Tibial nerve (tissue), 4 donors: ENCODE results near the gene TMTC1. TPM values are rescaled to one million over a fixed set of nuclear protein-coding genes. Genes with fewer than 3 reads are reported as not detected.

Experiments used
- DNase-seq, 2 donors: peaks; one replicate each; pipeline ENCODE4 v3.0.0-alpha.2; 2019; ENCODE audit warnings: low spot score in 2 of 2
- H3K27ac ChIP-seq, 4 donors: fragments of 200-600 bp; sonication (generic) in 3 of 4; one replicate each; pipeline ENCODE4 v1.5.1; 2017 to 2019; ENCODE audit warnings: mild to moderate bottlenecking in 1 of 4
- H3K27me3 ChIP-seq, 2 donors: fragments of 200-600 bp; sonication (generic) in 1 of 2; one replicate each; pipeline versions ENCODE4 v1.5.1 to v1.6.0; 2017 to 2019
- H3K36me3 ChIP-seq, 3 donors: fragments of 200-600 bp; sonication (generic); one replicate each; pipeline ENCODE4 v1.5.1; 2018 to 2019
- H3K4me1 ChIP-seq, 4 donors: fragments of 200-600 bp; sonication (generic) in 3 of 4; one replicate each; pipeline ENCODE4 v1.5.1; 2017 to 2019
- H3K4me3 ChIP-seq, 4 donors: fragments of 200-600 bp; sonication (generic) in 3 of 4; one replicate each; pipeline ENCODE4 v1.5.1; 2017 to 2019; ENCODE audit warnings: mild to moderate bottlenecking in 1 of 4, moderate library complexity in 1 of 4
- H3K9me3 ChIP-seq, 4 donors: fragments of 200-600 bp; sonication (generic) in 3 of 4; one replicate each; pipeline ENCODE4 v1.5.1; 2017 to 2019
- EP300 ChIP-seq, 2 donors: sonication (generic); formaldehyde crosslinking; IDR thresholded peaks; one replicate each; pipeline ENCODE4 v1.6.1; 2017; ENCODE audit warnings: antibody characterized with exemption in 2 of 2, mild to moderate bottlenecking in 1 of 2
- POLR2A ChIP-seq, 2 donors: fragments of 450-650 bp; IDR thresholded peaks; one replicate each; pipeline ENCODE4 v1.6.1; 2017; ENCODE audit warnings: antibody characterized with exemption in 2 of 2, mild to moderate bottlenecking in 2 of 2, moderate library complexity in 2 of 2
- WGBS, 2 donors: methylation state at CpG; one replicate each; pipeline ENCODE4 v1.1.5; 2018; 5-methylcytosine and 5-hydroxymethylcytosine counted together
- total RNA-seq, 4 donors: library from RNA; depleted of rRNA; stranded (reverse); fragments of >200 nt; gene quantifications; one replicate each; pipeline ENCODE4 v1.1.0, GENCODE V29; 2016
- TF ChIP-seq, protein P1 (sequence below), 5 experiments: fragments of 200-600 bp in 3 of 5; fragments of 450-650 bp in 2 of 5; sonication (generic) in 3 of 5; IDR thresholded peaks; one replicate each; pipeline ENCODE4 v1.5.1; 2016 to 2019; ENCODE audit warnings: antibody characterized with exemption in 5 of 5, mild to moderate bottlenecking in 3 of 5, moderate library complexity in 2 of 5

Gene TMTC1
- total RNA-seq, 4 donors from 2014 or later = 111 to 207 (median 144) TPM

DNA sequence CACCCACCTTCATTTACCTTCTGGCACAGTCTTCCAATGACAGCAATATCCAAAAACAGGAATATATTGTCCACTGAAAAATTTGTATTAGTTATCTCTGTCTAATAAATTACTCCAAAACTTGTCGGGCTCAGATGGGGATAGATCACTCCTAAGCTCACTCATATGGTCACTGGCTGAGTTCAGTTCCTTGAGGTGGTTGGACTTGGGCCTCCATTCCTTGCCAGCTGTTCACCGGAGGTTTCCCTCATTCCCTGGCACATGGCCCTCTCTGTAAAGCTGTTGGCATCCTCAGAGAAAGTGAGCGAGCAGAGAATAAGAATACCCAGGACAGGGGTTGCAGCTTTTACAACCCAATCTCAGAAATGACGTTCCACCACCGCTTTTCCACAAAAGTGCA lies 81.5 kb downstream of the TMTC1 start:
- H3K4me3 ChIP-seq = no peak overlapping the region
- no peaks in the 10 kb centered on the region for H3K36me3 ChIP-seq
- no peak for DNase-seq
- WGBS, 2 donors = 88 to 96% methylated on average over 5 of the region's 5 CpGs
- peaks cover 0 to 2% (median 0%) of the 10 kb centered on the region in 4 donors for H3K4me1 ChIP-seq
- H3K27ac ChIP-seq = no peak overlapping the region
- no peaks in the 10 kb centered on the region for H3K27me3 ChIP-seq
- no peaks in the 10 kb centered on the region for H3K9me3 ChIP-seq
- TF ChIP-seq, protein P1, sequence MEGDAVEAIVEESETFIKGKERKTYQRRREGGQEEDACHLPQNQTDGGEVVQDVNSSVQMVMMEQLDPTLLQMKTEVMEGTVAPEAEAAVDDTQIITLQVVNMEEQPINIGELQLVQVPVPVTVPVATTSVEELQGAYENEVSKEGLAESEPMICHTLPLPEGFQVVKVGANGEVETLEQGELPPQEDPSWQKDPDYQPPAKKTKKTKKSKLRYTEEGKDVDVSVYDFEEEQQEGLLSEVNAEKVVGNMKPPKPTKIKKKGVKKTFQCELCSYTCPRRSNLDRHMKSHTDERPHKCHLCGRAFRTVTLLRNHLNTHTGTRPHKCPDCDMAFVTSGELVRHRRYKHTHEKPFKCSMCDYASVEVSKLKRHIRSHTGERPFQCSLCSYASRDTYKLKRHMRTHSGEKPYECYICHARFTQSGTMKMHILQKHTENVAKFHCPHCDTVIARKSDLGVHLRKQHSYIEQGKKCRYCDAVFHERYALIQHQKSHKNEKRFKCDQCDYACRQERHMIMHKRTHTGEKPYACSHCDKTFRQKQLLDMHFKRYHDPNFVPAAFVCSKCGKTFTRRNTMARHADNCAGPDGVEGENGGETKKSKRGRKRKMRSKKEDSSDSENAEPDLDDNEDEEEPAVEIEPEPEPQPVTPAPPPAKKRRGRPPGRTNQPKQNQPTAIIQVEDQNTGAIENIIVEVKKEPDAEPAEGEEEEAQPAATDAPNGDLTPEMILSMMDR (IDR thresholded peaks at IDR 0.05) = no peak
- no peak for TF ChIP-seq EP300 (IDR thresholded peaks at IDR 0.05)
- no peak for TF ChIP-seq POLR2A (IDR thresholded peaks at IDR 0.05)

GRCh38 chr12:29700761-29701481 lies 82.8 kb downstream of the TMTC1 start:
- H3K36me3 ChIP-seq = no peaks in the 10 kb centered on the region
- no peak overlapping the region for H3K4me3 ChIP-seq
- 45 to 47% methylated on average over 6 of the region's 6 CpGs for WGBS, 2 donors
- TF ChIP-seq EP300 (IDR thresholded peaks at IDR 0.05) (no peak), POLR2A (IDR thresholded peaks at IDR 0.05) (no peak)
- TF ChIP-seq, protein P1 (IDR thresholded peaks at IDR 0.05) = no peak
- H3K27ac ChIP-seq = no peak overlapping the region
- no peak for DNase-seq
- no peaks in the 10 kb centered on the region for H3K27me3 ChIP-seq
- H3K4me1 ChIP-seq = no peaks in the 10 kb centered on the region
- no peaks in the 10 kb centered on the region for H3K9me3 ChIP-seq

DNA sequence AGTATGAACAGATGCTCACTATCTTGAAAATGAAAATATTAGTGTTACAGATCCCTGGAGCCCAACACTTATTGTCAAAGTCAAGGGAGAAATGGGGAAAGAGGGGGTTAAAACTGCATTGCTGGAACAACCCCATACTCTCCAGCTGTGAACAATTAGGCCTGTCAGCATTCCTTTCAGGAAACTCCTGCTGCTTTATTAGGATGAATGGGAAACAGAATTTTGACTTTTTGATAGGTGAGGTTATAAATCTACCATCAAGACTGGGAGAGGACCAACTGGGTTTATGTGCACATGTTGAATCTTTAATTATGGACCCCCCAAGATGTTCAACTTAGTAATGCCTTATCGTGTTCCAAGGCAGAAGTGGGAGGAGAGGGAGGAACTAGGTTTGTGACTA lies 85.0 kb downstream of the TMTC1 start:
- WGBS, 2 donors = 10 to 30% methylated on average over 1 of the region's 1 CpG
- DNase-seq = no peak

GRCh38 chr12:29695800-29696199 lies 87.9 kb downstream of the TMTC1 start:
- Histone ChIP-seq H3K36me3 (no peaks in the 10 kb centered on the region), H3K4me3 (no peak overlapping the region), H3K4me1 (no peaks in the 10 kb centered on the region), H3K9me3 (no peaks in the 10 kb centered on the region), H3K27ac (no peak overlapping the region), H3K27me3 (no peaks in the 10 kb centered on the region)
- 76 to 77% methylated on average over 3 of the region's 3 CpGs for WGBS, 2 donors
- TF ChIP-seq EP300 (IDR thresholded peaks at IDR 0.05) (no peak), POLR2A (IDR thresholded peaks at IDR 0.05) (no peak)
- TF ChIP-seq, protein P1 (IDR thresholded peaks at IDR 0.05) = no peak
- DNase-seq = no peak

More for the DNA sequence above, 85.0 kb downstream of the TMTC1 start:
- Histone ChIP-seq H3K36me3 (no peaks in the 10 kb centered on the region), H3K4me1 (no peaks in the 10 kb centered on the region), H3K27ac (no peak overlapping the region), H3K27me3 (no peaks in the 10 kb centered on the region), H3K9me3 (no peaks in the 10 kb centered on the region), H3K4me3 (no peak overlapping the region)
- TF ChIP-seq, protein P1 (IDR thresholded peaks at IDR 0.05) = no peak
- TF ChIP-seq POLR2A (IDR thresholded peaks at IDR 0.05) = no peak
- no peak for TF ChIP-seq EP300 (IDR thresholded peaks at IDR 0.05)

DNA sequence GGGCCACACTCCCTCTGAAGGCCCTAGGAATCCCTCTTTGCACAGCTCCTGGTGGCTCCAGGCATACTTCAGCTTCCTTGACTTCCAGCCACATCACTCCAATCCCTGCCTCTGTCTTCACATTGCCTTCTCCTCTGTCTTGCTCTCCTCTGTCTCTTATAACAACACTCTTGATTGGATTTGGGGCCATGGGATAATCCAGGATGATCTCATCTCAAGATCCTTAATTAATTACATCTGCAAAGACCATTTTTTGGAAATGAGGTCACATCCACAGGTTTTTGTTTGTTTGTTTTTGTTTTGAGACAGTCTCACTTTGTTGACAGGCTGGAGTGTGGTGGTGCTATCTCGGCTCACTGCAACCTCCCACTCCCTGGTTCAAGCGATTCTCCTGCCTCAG lies 88.7 kb downstream of the TMTC1 start:
- H3K9me3 ChIP-seq = no peaks in the 10 kb centered on the region
- no peak overlapping the region for H3K27ac ChIP-seq
- DNase-seq = no peak
- H3K27me3 ChIP-seq = no peaks in the 10 kb centered on the region
- no peak for TF ChIP-seq EP300 (IDR thresholded peaks at IDR 0.05)
- TF ChIP-seq, protein P1 (IDR thresholded peaks at IDR 0.05) = no peak
- no peak for TF ChIP-seq POLR2A (IDR thresholded peaks at IDR 0.05)
- 90 to 92% methylated on average over 2 of the region's 2 CpGs for WGBS, 2 donors
- no peak overlapping the region for H3K4me3 ChIP-seq
- no peaks in the 10 kb centered on the region for H3K4me1 ChIP-seq
- no peaks in the 10 kb centered on the region for H3K36me3 ChIP-seq
